ENCODE results near the gene PARVG.

PARVG gene

GRCh38 chr22:44180706-44181032 lies at the start of gene PARVG:
Gene PARVG (plus strand): TSS chr22:44180925. CDS start chr22:44183330, 2,405 bp downstream.
- DNase-seq (ENCODE audit: low read depth in 2 of 2), result no peak

GRCh38 chr22:44131412-44131811 lies 49.3 kb upstream of the PARVG start:
- DNase-seq (ENCODE audit: low read depth in 2 of 2), result no peak

GRCh38 chr22:44131989-44132685 lies 48.6 kb upstream of the PARVG start:
- no peak for DNase-seq (ENCODE audit: low read depth in 2 of 2)

- no peak for DNase-seq (ENCODE audit: low read depth in 2 of 2)
Measured at GRCh38 chr22:44132724-44133123, 48.0 kb upstream of the PARVG start.

- no peak for DNase-seq (ENCODE audit: low read depth in 2 of 2)
Measured at GRCh38 chr22:44133161-44133560, 47.6 kb upstream of the PARVG start.

GRCh38 chr22:44133901-44134571 lies 46.7 kb upstream of the PARVG start:
- no peak for DNase-seq (ENCODE audit: low read depth in 2 of 2)

- no peak for DNase-seq (ENCODE audit: low read depth in 2 of 2)
Measured at GRCh38 chr22:44136112-44136511, 44.6 kb upstream of the PARVG start.

GRCh38 chr22:44136786-44137185 lies 43.9 kb upstream of the PARVG start:
- DNase-seq (ENCODE audit: low read depth in 2 of 2), result no peak

- no peak for DNase-seq (ENCODE audit: low read depth in 2 of 2)
Measured at GRCh38 chr22:44137415-44137814, 43.3 kb upstream of the PARVG start.

GRCh38 chr22:44139773-44140172 lies 41.0 kb upstream of the PARVG start:
- no peak for DNase-seq (ENCODE audit: low read depth in 2 of 2)

GRCh38 chr22:44142421-44143104 lies 38.2 kb upstream of the PARVG start:
- no peak for DNase-seq (ENCODE audit: low read depth in 2 of 2)

GRCh38 chr22:44143105-44143474 lies 37.6 kb upstream of the PARVG start:
- DNase-seq (ENCODE audit: low read depth in 2 of 2), result no peak

GRCh38 chr22:44143579-44143978 lies 37.1 kb upstream of the PARVG start:
- no peak for DNase-seq (ENCODE audit: low read depth in 2 of 2)

GRCh38 chr22:44144046-44144569 lies 36.6 kb upstream of the PARVG start:
- no peak for DNase-seq (ENCODE audit: low read depth in 2 of 2)

GRCh38 chr22:44145544-44145943 lies 35.2 kb upstream of the PARVG start:
- DNase-seq (ENCODE audit: low read depth in 2 of 2), result no peak

- DNase-seq (ENCODE audit: low read depth in 2 of 2), result no peak
Measured at GRCh38 chr22:44146088-44146861, 34.5 kb upstream of the PARVG start.

GRCh38 chr22:44147008-44147645 lies 33.6 kb upstream of the PARVG start:
- no peak for DNase-seq (ENCODE audit: low read depth in 2 of 2)

- DNase-seq (ENCODE audit: low read depth in 2 of 2), result no peak
Measured at GRCh38 chr22:44147821-44148574, 32.7 kb upstream of the PARVG start.

GRCh38 chr22:44151676-44152075 lies 29.0 kb upstream of the PARVG start:
- DNase-seq (ENCODE audit: low read depth in 2 of 2), result no peak

- no peak for DNase-seq (ENCODE audit: low read depth in 2 of 2)
Measured at GRCh38 chr22:44153710-44154109, 27.0 kb upstream of the PARVG start.

GRCh38 chr22:44154436-44154942 lies 26.2 kb upstream of the PARVG start:
- DNase-seq (ENCODE audit: low read depth in 2 of 2), result no peak

Data from stimulated activated CD8-positive, alpha-beta memory T cell treated with anti-CD3 and anti-CD28 coated beads, Interleukin-15, amount 100 ng/mL, for 4 hours (primary cell).